ENCODE measurements around the gene BCKDHB.

DNA sequence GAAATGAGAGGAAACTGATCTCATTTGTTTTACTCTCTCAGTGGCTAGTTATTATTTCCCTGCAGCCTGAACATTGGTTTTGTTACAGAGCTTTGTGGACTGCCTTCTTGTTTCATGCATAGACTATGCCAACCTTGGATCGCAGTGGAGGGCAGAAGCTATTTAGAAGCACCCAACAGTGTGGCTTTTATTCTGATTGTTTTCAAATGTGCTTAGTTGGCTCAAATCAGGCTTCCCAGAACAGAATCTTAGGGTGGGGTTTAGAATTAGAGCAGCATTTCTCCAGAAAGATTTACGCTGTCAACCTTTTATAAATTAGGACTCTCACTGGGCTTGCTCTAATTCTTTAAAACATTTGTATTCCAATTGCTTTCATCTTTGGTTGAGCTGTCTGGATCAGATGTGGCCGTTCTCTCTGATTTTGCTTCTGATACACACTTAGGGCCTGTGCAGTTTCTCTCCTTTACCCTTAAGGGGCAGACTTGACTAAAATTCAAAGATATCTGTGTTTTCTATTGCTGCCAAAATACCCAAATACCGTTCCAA lies 210.3 kb downstream of the BCKDHB start:
- TF ChIP-seq, protein P1, sequence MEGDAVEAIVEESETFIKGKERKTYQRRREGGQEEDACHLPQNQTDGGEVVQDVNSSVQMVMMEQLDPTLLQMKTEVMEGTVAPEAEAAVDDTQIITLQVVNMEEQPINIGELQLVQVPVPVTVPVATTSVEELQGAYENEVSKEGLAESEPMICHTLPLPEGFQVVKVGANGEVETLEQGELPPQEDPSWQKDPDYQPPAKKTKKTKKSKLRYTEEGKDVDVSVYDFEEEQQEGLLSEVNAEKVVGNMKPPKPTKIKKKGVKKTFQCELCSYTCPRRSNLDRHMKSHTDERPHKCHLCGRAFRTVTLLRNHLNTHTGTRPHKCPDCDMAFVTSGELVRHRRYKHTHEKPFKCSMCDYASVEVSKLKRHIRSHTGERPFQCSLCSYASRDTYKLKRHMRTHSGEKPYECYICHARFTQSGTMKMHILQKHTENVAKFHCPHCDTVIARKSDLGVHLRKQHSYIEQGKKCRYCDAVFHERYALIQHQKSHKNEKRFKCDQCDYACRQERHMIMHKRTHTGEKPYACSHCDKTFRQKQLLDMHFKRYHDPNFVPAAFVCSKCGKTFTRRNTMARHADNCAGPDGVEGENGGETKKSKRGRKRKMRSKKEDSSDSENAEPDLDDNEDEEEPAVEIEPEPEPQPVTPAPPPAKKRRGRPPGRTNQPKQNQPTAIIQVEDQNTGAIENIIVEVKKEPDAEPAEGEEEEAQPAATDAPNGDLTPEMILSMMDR (conservative IDR thresholded peaks at IDR 0.05 in 1 of 2, IDR thresholded peaks at IDR 0.05 in 1 of 2; ENCODE audit: extremely low read depth in 1 of 2, insufficient read depth in 1 of 2, low read depth in 1 of 2, low read length in 2 of 2) = peak in 1 of 2 donors; percentile 6
- TF ChIP-seq EZH2 (IDR thresholded peaks at IDR 0.05; ENCODE audit: borderline replicate concordance, low read length) = no peak

Measured in mammary epithelial cell (primary cell).